DND-41 (cell line): ENCODE results near the gene NKRF.
A peak's percentile ranks its signal among the peaks of the same experiment; 100 is the strongest.

ENCODE experiments used
- ATAC-seq: fragments of 200-7000 bp; cut with Tn5 transposase; 3 replicates; pipeline ENCODE4 v1.9.1; 2021; ENCODE audit warnings: low read depth; ENCODE audit not compliant: insufficient read depth
- DNase-seq: peaks from one replicate; pipeline ENCODE4 v3.0.0-alpha.2; 2020
- H2AFZ ChIP-seq: 2 replicates; pipeline ENCODE4 v1.6.0; 2012; ENCODE audit warnings: low read depth, low read length
- H3K27ac ChIP-seq: 2 replicates; pipeline ENCODE4 v1.5.1; 2012; ENCODE audit warnings: low read length, inconsistent platforms
- H3K27me3 ChIP-seq: fragments of 200-600 bp; sonication (generic); 2 replicates; pipeline ENCODE4 v1.6.0; 2012; ENCODE audit warnings: low read length, mild to moderate bottlenecking, inconsistent platforms; ENCODE audit not compliant: insufficient read depth, poor library complexity
- H3K36me3 ChIP-seq: 2 replicates; pipeline ENCODE4 v1.5.1; 2012; ENCODE audit warnings: low read length, inconsistent platforms; ENCODE audit not compliant: insufficient read depth
- H3K4me1 ChIP-seq: 2 replicates; pipeline ENCODE4 v1.5.1; 2012; ENCODE audit warnings: mild to moderate bottlenecking, low read length; ENCODE audit not compliant: insufficient read depth
- H3K4me2 ChIP-seq: 2 replicates; pipeline ENCODE4 v1.6.0; 2012; ENCODE audit warnings: mild to moderate bottlenecking, moderate library complexity, low read length, inconsistent platforms; ENCODE audit not compliant: insufficient read depth
- H3K4me3 ChIP-seq, 2 experiments: fragments of 200-600 bp in 1 of 2; shearing (Covaris generic) in 1 of 2; 2 replicates each; pipeline ENCODE4 v1.5.1; 2012 to 2016; ENCODE audit warnings: inconsistent platforms in 2 of 2, low read length in 2 of 2, mild to moderate bottlenecking in 2 of 2, low read depth in 1 of 2, moderate library complexity in 1 of 2
- H3K79me2 ChIP-seq: 2 replicates; pipeline ENCODE4 v1.6.0; 2012; ENCODE audit warnings: low read length, inconsistent platforms; ENCODE audit not compliant: insufficient read depth
- H3K9ac ChIP-seq: 2 replicates; pipeline ENCODE4 v1.6.0; 2012; ENCODE audit warnings: low read depth, mild to moderate bottlenecking, inconsistent platforms, low read length, moderate library complexity
- H3K9me3 ChIP-seq: 2 replicates; pipeline ENCODE4 v1.5.1; 2012; ENCODE audit warnings: low read length, moderate library complexity, mild to moderate bottlenecking, inconsistent platforms; ENCODE audit not compliant: insufficient read depth, severe bottlenecking
- H4K20me1 ChIP-seq: 2 replicates; pipeline ENCODE4 v1.6.0; 2012; ENCODE audit warnings: low read length; ENCODE audit not compliant: insufficient read depth
- EZH2 ChIP-seq: IDR thresholded peaks from 3 replicates; pipeline ENCODE4 v1.6.1; 2012; ENCODE audit warnings: borderline replicate concordance, low read depth, mild to moderate bottlenecking, moderate library complexity, low read length, inconsistent platforms; ENCODE audit not compliant: severe bottlenecking
- TF ChIP-seq, protein P1 (sequence below): IDR thresholded peaks from 2 replicates; pipeline ENCODE4 v1.5.1; 2012; ENCODE audit warnings: borderline replicate concordance, low read length, moderate library complexity, mild to moderate bottlenecking; ENCODE audit not compliant: poor library complexity, severe bottlenecking; ENCODE audit errors: extremely low read depth

The NKRF gene

GRCh38 chrX:119606280-119607017 is at the start of gene NKRF:
TSS of gene NKRF (minus strand) at chrX:119606424.
- peak within 1 kb of the TSS; percentile 94 for H3K27ac ChIP-seq
- peak; percentile 77 for ATAC-seq

GRCh38 chrX:119655125-119655524 is 48.9 kb upstream of the NKRF start:
- Histone ChIP-seq H3K27me3 (no peaks in the 10 kb centered on the region), H3K9me3 (no peaks in the 10 kb centered on the region), H3K4me1 (no peaks in the 10 kb centered on the region), H2AFZ (no peak overlapping the region), H3K79me2 (peaks cover 60% of the 10 kb centered on the region), H3K4me3 (no peak overlapping the region), H3K36me3 (peaks cover 87% of the 10 kb centered on the region), H3K9ac (no peak overlapping the region), H3K4me2 (no peak overlapping the region), H3K27ac (no peak overlapping the region), H4K20me1 (peaks cover 6% of the 10 kb centered on the region)
- TF ChIP-seq, protein P1, sequence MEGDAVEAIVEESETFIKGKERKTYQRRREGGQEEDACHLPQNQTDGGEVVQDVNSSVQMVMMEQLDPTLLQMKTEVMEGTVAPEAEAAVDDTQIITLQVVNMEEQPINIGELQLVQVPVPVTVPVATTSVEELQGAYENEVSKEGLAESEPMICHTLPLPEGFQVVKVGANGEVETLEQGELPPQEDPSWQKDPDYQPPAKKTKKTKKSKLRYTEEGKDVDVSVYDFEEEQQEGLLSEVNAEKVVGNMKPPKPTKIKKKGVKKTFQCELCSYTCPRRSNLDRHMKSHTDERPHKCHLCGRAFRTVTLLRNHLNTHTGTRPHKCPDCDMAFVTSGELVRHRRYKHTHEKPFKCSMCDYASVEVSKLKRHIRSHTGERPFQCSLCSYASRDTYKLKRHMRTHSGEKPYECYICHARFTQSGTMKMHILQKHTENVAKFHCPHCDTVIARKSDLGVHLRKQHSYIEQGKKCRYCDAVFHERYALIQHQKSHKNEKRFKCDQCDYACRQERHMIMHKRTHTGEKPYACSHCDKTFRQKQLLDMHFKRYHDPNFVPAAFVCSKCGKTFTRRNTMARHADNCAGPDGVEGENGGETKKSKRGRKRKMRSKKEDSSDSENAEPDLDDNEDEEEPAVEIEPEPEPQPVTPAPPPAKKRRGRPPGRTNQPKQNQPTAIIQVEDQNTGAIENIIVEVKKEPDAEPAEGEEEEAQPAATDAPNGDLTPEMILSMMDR: no peak
- TF ChIP-seq EZH2: no peak
- no peak for DNase-seq
- no peak for ATAC-seq

More at GRCh38 chrX:119606280-119607017, at the start of gene NKRF:
- Histone ChIP-seq H3K27me3 (no peaks in the 10 kb centered on the region), H3K4me2 (peak within 1 kb of the TSS; percentile 88), H3K9me3 (no peaks in the 10 kb centered on the region), H3K9ac (peak within 1 kb of the TSS; percentile 86), H4K20me1 (peaks cover 26% of the 10 kb centered on the region; the same call in 1 of the 2 replicates), H3K79me2 (peaks cover 48% of the 10 kb centered on the region), H3K36me3 (peaks cover 12% of the 10 kb centered on the region; the same call in 1 of the 2 replicates), H2AFZ (peak within 1 kb of the TSS; percentile 85), H3K4me3 (peak within 1 kb of the TSS; percentile 53 to 84; a peak in 3 of 4 replicates), H3K4me1 (peaks cover 37% of the 10 kb centered on the region)
- DNase-seq: peak; percentile 92
- TF ChIP-seq, protein P1: no peak
- no peak for TF ChIP-seq EZH2

DNA sequence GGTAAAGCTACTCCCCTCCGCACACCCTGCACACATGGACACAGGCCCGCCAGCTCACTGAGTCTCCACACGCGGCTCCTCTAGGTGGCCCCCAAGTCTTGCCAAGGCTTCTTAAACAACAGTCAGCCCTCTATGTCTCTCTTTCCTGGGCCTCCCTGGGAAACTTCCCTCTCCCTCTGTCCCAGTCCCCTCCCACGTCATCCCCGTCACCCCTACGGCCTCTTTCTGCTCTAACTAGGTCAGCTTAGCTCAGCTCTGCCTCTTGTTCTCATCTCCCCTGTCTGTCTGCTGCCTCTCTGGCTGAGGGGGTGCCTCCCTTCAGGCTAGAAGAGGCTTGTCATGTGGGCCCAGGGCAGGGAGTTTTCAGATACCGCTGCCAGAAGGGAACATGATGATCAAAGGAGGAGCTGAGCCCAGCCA is 47.9 kb upstream of the NKRF start:
- H3K4me3 ChIP-seq: no peak overlapping the region
- no peak overlapping the region for H2AFZ ChIP-seq
- peak; percentile 69 for ATAC-seq
- peak overlapping the region; percentile 26; the same call in 1 of the 2 replicates for H3K27ac ChIP-seq
- no peaks in the 10 kb centered on the region for H3K27me3 ChIP-seq
- H3K79me2 ChIP-seq: peaks cover 55% of the 10 kb centered on the region
- H3K4me2 ChIP-seq: no peak overlapping the region
- H4K20me1 ChIP-seq: peaks cover 6% of the 10 kb centered on the region
- H3K9ac ChIP-seq: no peak overlapping the region
- H3K36me3 ChIP-seq: peaks cover 85% of the 10 kb centered on the region
- DNase-seq: peak; percentile 12
- no peaks in the 10 kb centered on the region for H3K4me1 ChIP-seq
- no peak for TF ChIP-seq EZH2
- TF ChIP-seq, protein P1: peak; percentile 24
- H3K9me3 ChIP-seq: no peaks in the 10 kb centered on the region

DNA sequence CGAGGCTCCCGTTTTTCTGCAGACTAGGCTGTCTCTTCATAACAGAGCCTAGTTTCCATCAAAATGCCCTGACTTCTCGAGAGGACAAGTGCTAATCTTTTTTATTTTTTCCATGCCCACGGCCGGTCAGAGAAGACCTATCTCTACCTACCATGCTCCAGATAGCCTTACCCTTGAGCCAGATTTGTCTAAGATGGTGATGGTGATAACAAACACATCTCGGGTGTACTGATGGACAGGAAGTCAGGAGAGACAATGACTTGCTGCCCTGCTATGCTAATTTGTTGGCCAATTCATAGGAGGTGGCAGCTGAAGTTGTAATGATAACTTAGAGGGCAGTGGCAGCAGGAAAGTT is 42.2 kb upstream of the NKRF start:
- ATAC-seq (no peak), DNase-seq (no peak)
- H3K4me3 ChIP-seq: no peak overlapping the region
- no peaks in the 10 kb centered on the region for H3K4me1 ChIP-seq
- H3K36me3 ChIP-seq: peaks cover 80% of the 10 kb centered on the region
- peaks cover 58% of the 10 kb centered on the region for H3K79me2 ChIP-seq
- no peak overlapping the region for H3K27ac ChIP-seq
- no peak overlapping the region for H2AFZ ChIP-seq
- H3K27me3 ChIP-seq: no peaks in the 10 kb centered on the region
- H3K9ac ChIP-seq: no peak overlapping the region
- TF ChIP-seq, protein P1: no peak
- no peak for TF ChIP-seq EZH2
- peaks cover 15% of the 10 kb centered on the region for H4K20me1 ChIP-seq
- H3K4me2 ChIP-seq: no peak overlapping the region
- no peaks in the 10 kb centered on the region for H3K9me3 ChIP-seq
